Spleen (tissue), 11 donors: Measurements from ENCODE around the gene TBX4. TPM values are rescaled to one million over a fixed set of nuclear protein-coding genes. Genes with fewer than 3 reads are reported as not detected.

Source experiments
- DNase-seq: peaks from one replicate; pipeline ENCODE4 v3.0.0-alpha.2; 2020
- H3K27ac ChIP-seq, 8 donors: fragments of 200-600 bp; sonication (generic) in 7 of 8; 1 replicate in 4 of 8; 2 replicates in 4 of 8; pipeline versions ENCODE4 v1.5.0 to v1.8.0; 2016 to 2021; ENCODE audit warnings: inconsistent platforms in 4 of 8, mild to moderate bottlenecking in 4 of 8, moderate library complexity in 1 of 8
- H3K27me3 ChIP-seq, 7 donors: fragments of 200-600 bp; sonication (generic) in 6 of 7; replicated peaks in 1 of 7; 1 replicate in 4 of 7; 2 replicates in 3 of 7; pipeline versions ENCODE4 v1.5.0 to v1.8.0; 2016 to 2021; ENCODE audit warnings: inconsistent platforms in 3 of 7, mild to moderate bottlenecking in 1 of 7
- H3K36me3 ChIP-seq, 6 donors: fragments of 200-600 bp; sonication (generic) in 5 of 6; 1 replicate in 4 of 6; 2 replicates in 2 of 6; pipeline versions ENCODE4 v1.5.0 to v1.8.0; 2016 to 2021; ENCODE audit warnings: inconsistent platforms in 2 of 6
- H3K4me1 ChIP-seq, 6 donors: fragments of 200-600 bp; sonication (generic) in 5 of 6; 1 replicate in 3 of 6; 2 replicates in 3 of 6; pipeline versions ENCODE4 v1.5.0 to v1.8.0; 2016 to 2021; ENCODE audit warnings: inconsistent platforms in 3 of 6
- H3K4me3 ChIP-seq, 8 donors: fragments of 200-600 bp; sonication (generic) in 7 of 8; 1 replicate in 4 of 8; 2 replicates in 4 of 8; pipeline versions ENCODE4 v1.5.0 to v1.8.0; 2016 to 2021; ENCODE audit warnings: inconsistent platforms in 4 of 8, mild to moderate bottlenecking in 4 of 8, moderate library complexity in 2 of 8
- H3K9me3 ChIP-seq, 8 donors: fragments of 200-600 bp; sonication (generic) in 7 of 8; 1 replicate in 4 of 8; 2 replicates in 4 of 8; pipeline versions ENCODE4 v1.5.0 to v1.8.0; 2016 to 2021; ENCODE audit warnings: inconsistent platforms in 4 of 8
- POLR2A ChIP-seq, 3 donors: fragments of 450-650 bp; IDR thresholded peaks; one replicate each; pipeline ENCODE4 v1.5.1; 2017; ENCODE audit warnings: antibody characterized with exemption in 3 of 3, mild to moderate bottlenecking in 1 of 3
- POLR2AphosphoS5 ChIP-seq, 3 donors: sonication (generic); formaldehyde crosslinking; IDR thresholded peaks; one replicate each; pipeline ENCODE4 v1.5.1; 2017; ENCODE audit warnings: antibody characterized with exemption in 3 of 3
- WGBS, 5 donors: extraction: QIAGEN DNeasy Blood & Tissue Kit in 3 of 5; methylation state at CpG; one replicate each; pipeline versions ENCODE4 v1.1.5 to v1.1.7; 2013 to 2018; 5-methylcytosine and 5-hydroxymethylcytosine counted together
- intact Hi-C: fragments of 100-400 bp; cut with DNase I; formaldehyde crosslinking; loops from one replicate; pipeline ENCODE4 v1.15.0; 2023; ENCODE audit warnings: low total_unique reads
- polyA plus RNA-seq, 3 donors: library from polyadenylated mRNA; stranded (reverse); fragments of 200-250 nt; gene quantifications; one replicate each; pipeline ENCODE4 v1.2.1, GENCODE V29; 2013
- total RNA-seq, 7 donors: library from RNA; depleted of rRNA in 3 of 7; stranded (reverse); fragments of >200 nt in 3 of 7; fragmentation: NEBNext Ultra II Directional in 4 of 7; extraction: Animal tissue kit (Norgen Biotek cat#: 25700) in 4 of 7; gene quantifications; one replicate each; pipeline versions ENCODE4 v1.1.0 to v1.2.1, GENCODE V29; 2016 to 2021
- TF ChIP-seq, protein P1 (sequence below), 11 experiments: fragments of 200-600 bp in 7 of 11; fragments of 450-650 bp in 4 of 11; sonication (generic) in 4 of 11; IDR thresholded peaks in 8 of 11; conservative IDR thresholded peaks in 3 of 11; 1 replicate in 7 of 11; 2 replicates in 4 of 11; pipeline versions ENCODE4 v1.4.0 to v1.8.0; 2016 to 2021; ENCODE audit warnings: antibody characterized with exemption in 11 of 11, inconsistent platforms in 4 of 11, mild to moderate bottlenecking in 1 of 11
- donor health status: healthy with polysubstance abuse.
- donor health status: DM: no; HTN: no; CAD: no; lungs with moderate emphysema.
- donor health status: DM: no; HTN: no; CAD: no.
- donor health status: Bipolar disorder and iron deficiency.
- donor health status: healthy.
- donor health status: DM: no; HTN: no; CAD: no.
- donor health status: DM: yes; HTN: yes; CAD: no.

Gene TBX4
- total and polyA plus RNA-seq, 10 donors: not detected

- intact Hi-C loops: no loop called here
These were observed 28.1 kb upstream of the TBX4 start for GRCh38 chr17:61423967-61424649.

GRCh38 chr17:61425682-61426481 lies 26.3 kb upstream of the TBX4 start:
- Histone ChIP-seq H3K4me1 (no peaks in the 10 kb centered on the region), H3K27ac (no peak overlapping the region), H3K36me3 (no peaks in the 10 kb centered on the region), H3K9me3 (no peaks in the 10 kb centered on the region), H3K4me3 (no peak overlapping the region), H3K27me3 (peaks cover 0 to 61% (median 17%) of the 10 kb centered on the region in 7 donors)
- no peak for TF ChIP-seq POLR2AphosphoS5 (IDR thresholded peaks at IDR 0.05)
- intact Hi-C loops: no loop called here
- no peak for DNase-seq
- WGBS, 5 donors: 53 to 66% (median 62%) methylated on average over 11 of the region's 11 CpGs

More at GRCh38 chr17:61423967-61424649, 28.1 kb upstream of the TBX4 start:
- no peak overlapping the region for H3K27ac ChIP-seq
- DNase-seq: no peak
- TF ChIP-seq POLR2AphosphoS5 (IDR thresholded peaks at IDR 0.05): no peak
- TF ChIP-seq, protein P1, sequence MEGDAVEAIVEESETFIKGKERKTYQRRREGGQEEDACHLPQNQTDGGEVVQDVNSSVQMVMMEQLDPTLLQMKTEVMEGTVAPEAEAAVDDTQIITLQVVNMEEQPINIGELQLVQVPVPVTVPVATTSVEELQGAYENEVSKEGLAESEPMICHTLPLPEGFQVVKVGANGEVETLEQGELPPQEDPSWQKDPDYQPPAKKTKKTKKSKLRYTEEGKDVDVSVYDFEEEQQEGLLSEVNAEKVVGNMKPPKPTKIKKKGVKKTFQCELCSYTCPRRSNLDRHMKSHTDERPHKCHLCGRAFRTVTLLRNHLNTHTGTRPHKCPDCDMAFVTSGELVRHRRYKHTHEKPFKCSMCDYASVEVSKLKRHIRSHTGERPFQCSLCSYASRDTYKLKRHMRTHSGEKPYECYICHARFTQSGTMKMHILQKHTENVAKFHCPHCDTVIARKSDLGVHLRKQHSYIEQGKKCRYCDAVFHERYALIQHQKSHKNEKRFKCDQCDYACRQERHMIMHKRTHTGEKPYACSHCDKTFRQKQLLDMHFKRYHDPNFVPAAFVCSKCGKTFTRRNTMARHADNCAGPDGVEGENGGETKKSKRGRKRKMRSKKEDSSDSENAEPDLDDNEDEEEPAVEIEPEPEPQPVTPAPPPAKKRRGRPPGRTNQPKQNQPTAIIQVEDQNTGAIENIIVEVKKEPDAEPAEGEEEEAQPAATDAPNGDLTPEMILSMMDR (IDR thresholded peaks at IDR 0.05 in 8 of 11, conservative IDR thresholded peaks at IDR 0.05 in 3 of 11): no peak
- TF ChIP-seq POLR2A (IDR thresholded peaks at IDR 0.05): no peak
- H3K36me3 ChIP-seq: no peaks in the 10 kb centered on the region
- 81 to 90% (median 85%) methylated on average over 10 of the region's 10 CpGs for whole genome bisulfite sequencing, 5 donors
- H3K4me3 ChIP-seq: no peak overlapping the region
- no peaks in the 10 kb centered on the region for H3K4me1 ChIP-seq
- no peaks in the 10 kb centered on the region for H3K9me3 ChIP-seq
- H3K27me3 ChIP-seq: peaks cover 0 to 71% (median 21%) of the 10 kb centered on the region in 7 donors

GRCh38 chr17:61426482-61427304 lies 25.5 kb upstream of the TBX4 start:
- Histone ChIP-seq H3K4me1 (no peaks in the 10 kb centered on the region), H3K4me3 (no peak overlapping the region), H3K27me3 (peaks cover 0 to 53% (median 16%) of the 10 kb centered on the region in 7 donors), H3K27ac (no peak overlapping the region), H3K9me3 (no peaks in the 10 kb centered on the region), H3K36me3 (no peaks in the 10 kb centered on the region)
- intact Hi-C loops: no loop called here
- TF ChIP-seq POLR2A (IDR thresholded peaks at IDR 0.05): no peak
- TF ChIP-seq POLR2AphosphoS5 (IDR thresholded peaks at IDR 0.05): no peak
- TF ChIP-seq, protein P1 (IDR thresholded peaks at IDR 0.05 in 8 of 11, conservative IDR thresholded peaks at IDR 0.05 in 3 of 11): no peak
- WGBS, 5 donors: 82 to 89% (median 86%) methylated on average over 10 of the region's 10 CpGs
- DNase-seq: no peak

DNA sequence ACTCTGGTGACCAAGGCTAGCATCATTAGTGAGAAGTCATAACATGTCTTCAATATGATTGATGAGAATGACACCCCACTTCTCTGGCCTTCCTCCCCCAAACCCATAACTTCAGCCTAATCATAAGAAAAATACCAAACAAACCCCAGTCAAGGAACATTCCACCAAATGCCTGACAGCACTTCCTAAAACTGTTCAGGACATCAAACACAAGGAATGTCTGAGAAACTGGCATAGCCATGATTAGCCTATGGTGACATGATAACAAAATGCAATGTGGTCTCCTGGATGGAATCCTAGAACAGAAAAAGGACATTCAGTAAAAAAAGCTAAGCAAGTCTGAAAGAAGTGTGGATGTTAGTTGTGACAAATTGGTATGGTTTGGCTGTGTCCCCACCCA lies 24.7 kb upstream of the TBX4 start:
- Histone ChIP-seq H3K27ac (no peak overlapping the region), H3K9me3 (no peaks in the 10 kb centered on the region)
- intact Hi-C loops: no loop called here

More for the DNA sequence above, 24.7 kb upstream of the TBX4 start:
- no peak for DNase-seq
- H3K4me3 ChIP-seq: no peak overlapping the region
- H3K36me3 ChIP-seq: no peaks in the 10 kb centered on the region
- no peak for TF ChIP-seq POLR2A (IDR thresholded peaks at IDR 0.05)
- TF ChIP-seq POLR2AphosphoS5 (IDR thresholded peaks at IDR 0.05): no peak
- TF ChIP-seq, protein P1 (IDR thresholded peaks at IDR 0.05 in 8 of 11, conservative IDR thresholded peaks at IDR 0.05 in 3 of 11): no peak
- no peaks in the 10 kb centered on the region for H3K4me1 ChIP-seq
- peaks cover 0 to 44% (median 13%) of the 10 kb centered on the region in 7 donors for H3K27me3 ChIP-seq
